Mammary epithelial cell (primary cell): Measurements from ENCODE around the gene FITM2.
A peak's percentile ranks its signal among the peaks of the same experiment; 100 is the strongest.

Experiments
- EZH2 ChIP-seq: IDR thresholded peaks from 2 replicates; pipeline ENCODE4 v1.6.1; 2012; ENCODE audit warnings: low read length, inconsistent platforms, borderline replicate concordance
- TF ChIP-seq, protein P1 (sequence below), 2 donors: IDR thresholded peaks in 1 of 2; conservative IDR thresholded peaks in 1 of 2; 2 replicates each; pipeline ENCODE4 v1.5.1; 2011 to 2012; ENCODE audit warnings: inconsistent platforms in 2 of 2, low read length in 2 of 2, mild to moderate bottlenecking in 2 of 2, control low read depth in 1 of 2, low read depth in 1 of 2; ENCODE audit not compliant: insufficient read depth in 1 of 2; ENCODE audit errors: extremely low read depth in 1 of 2

DNA sequence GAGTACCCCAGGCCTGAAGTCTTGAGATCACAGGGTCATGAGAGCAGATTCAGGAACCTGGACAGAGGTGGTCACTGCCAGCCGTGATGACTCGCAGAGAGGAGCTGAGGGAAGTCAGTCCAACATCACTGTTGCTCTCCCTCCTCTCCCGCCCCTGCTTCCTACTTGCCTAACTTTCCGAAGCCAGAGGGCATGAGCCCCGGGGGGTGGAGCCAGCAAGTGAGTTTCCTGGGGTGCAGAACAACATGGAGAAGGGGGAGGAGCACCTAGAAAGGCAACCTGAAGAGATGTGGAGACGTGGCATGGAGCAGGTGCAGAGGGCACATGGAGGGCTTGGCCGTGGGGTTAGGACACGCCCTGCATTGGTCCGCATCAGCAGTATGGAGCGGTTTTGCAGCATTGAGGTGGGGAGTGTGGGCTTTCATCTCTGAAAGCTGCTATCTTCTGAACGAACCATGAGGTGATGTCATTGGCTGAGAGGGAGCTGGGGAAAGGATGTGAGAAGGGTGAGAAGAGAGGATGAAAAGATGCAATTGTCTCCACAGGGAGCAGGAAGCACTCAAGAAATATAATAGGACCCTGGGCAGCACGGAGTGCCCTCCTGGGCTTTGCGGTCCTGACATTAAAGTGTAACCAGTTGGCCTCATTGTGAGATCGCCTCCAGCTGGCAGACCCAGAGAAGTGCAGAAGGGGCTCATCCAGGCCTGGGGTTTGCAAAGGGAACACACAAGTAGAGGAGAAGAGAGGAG, 38.9 kb downstream of the FITM2 start:
- TF ChIP-seq, protein P1, sequence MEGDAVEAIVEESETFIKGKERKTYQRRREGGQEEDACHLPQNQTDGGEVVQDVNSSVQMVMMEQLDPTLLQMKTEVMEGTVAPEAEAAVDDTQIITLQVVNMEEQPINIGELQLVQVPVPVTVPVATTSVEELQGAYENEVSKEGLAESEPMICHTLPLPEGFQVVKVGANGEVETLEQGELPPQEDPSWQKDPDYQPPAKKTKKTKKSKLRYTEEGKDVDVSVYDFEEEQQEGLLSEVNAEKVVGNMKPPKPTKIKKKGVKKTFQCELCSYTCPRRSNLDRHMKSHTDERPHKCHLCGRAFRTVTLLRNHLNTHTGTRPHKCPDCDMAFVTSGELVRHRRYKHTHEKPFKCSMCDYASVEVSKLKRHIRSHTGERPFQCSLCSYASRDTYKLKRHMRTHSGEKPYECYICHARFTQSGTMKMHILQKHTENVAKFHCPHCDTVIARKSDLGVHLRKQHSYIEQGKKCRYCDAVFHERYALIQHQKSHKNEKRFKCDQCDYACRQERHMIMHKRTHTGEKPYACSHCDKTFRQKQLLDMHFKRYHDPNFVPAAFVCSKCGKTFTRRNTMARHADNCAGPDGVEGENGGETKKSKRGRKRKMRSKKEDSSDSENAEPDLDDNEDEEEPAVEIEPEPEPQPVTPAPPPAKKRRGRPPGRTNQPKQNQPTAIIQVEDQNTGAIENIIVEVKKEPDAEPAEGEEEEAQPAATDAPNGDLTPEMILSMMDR (conservative IDR thresholded peaks at IDR 0.05 in 1 of 2, IDR thresholded peaks at IDR 0.05 in 1 of 2; ENCODE audit: extremely low read depth in 1 of 2, insufficient read depth in 1 of 2, low read depth in 1 of 2, low read length in 2 of 2): peak; percentile 8 to 19
- no peak for TF ChIP-seq EZH2
